Neural cell (in vitro differentiated cells): ENCODE results near the gene MREG. TPM values are rescaled to one million over a fixed set of nuclear protein-coding genes. Genes with fewer than 3 reads are reported as not detected.

Experiments
- H2AFZ ChIP-seq: fragments of 200-600, 300-800 bp; sonication (generic), shearing (Covaris generic); 2 replicates; pipeline ENCODE4 v1.6.0; 2014; ENCODE audit warnings: low read depth, mild to moderate bottlenecking, antibody characterized with exemption, low read length, moderate library complexity
- H3F3A ChIP-seq: fragments of 200-600 bp; shearing (Covaris generic); 2 replicates; pipeline ENCODE4 v1.6.1; 2016; ENCODE audit warnings: mild to moderate bottlenecking, moderate library complexity, mixed read lengths, antibody characterized with exemption, low read length; ENCODE audit not compliant: insufficient read depth, poor library complexity, severe bottlenecking
- H3K27ac ChIP-seq: fragments of 200-600, 300-800 bp; sonication (generic), shearing (Covaris generic); 2 replicates; pipeline ENCODE4 v1.5.1; 2014; ENCODE audit warnings: mild to moderate bottlenecking, low read length, moderate library complexity
- H3K27me3 ChIP-seq: fragments of 300-800, 200-600 bp; sonication (generic), shearing (Covaris generic); 2 replicates; pipeline ENCODE4 v1.6.0; 2014; ENCODE audit warnings: mild to moderate bottlenecking, low read depth, low read length, moderate library complexity; ENCODE audit not compliant: insufficient read depth
- H3K36me3 ChIP-seq: fragments of 300-800, 200-600 bp; sonication (generic), shearing (Covaris generic); 2 replicates; pipeline ENCODE4 v1.5.1; 2014; ENCODE audit warnings: mild to moderate bottlenecking, antibody characterized with exemption, low read length, moderate library complexity; ENCODE audit not compliant: insufficient read depth
- H3K4me2 ChIP-seq: fragments of 300-800, 200-600 bp; sonication (generic), shearing (Covaris generic); 2 replicates; pipeline ENCODE4 v1.6.0; 2014; ENCODE audit warnings: mild to moderate bottlenecking, low read length
- H3K4me3 ChIP-seq: fragments of 300-800, 200-600 bp; sonication (generic), shearing (Covaris generic); 2 replicates; pipeline ENCODE4 v1.5.1; 2014; ENCODE audit warnings: mild to moderate bottlenecking, low read length, moderate library complexity
- H3K79me2 ChIP-seq: fragments of 200-600 bp; shearing (Covaris generic); replicated peaks from 2 replicates; pipeline ENCODE4 v1.6.0; 2014; ENCODE audit warnings: mild to moderate bottlenecking, low read length, moderate library complexity; ENCODE audit not compliant: insufficient read depth
- H3K9ac ChIP-seq: fragments of 300-800, 200-600 bp; sonication (generic), shearing (Covaris generic); 2 replicates; pipeline ENCODE4 v1.6.1; 2016; ENCODE audit warnings: mild to moderate bottlenecking, low read length, mixed read lengths
- H3K9me2 ChIP-seq: fragments of 200-600 bp; shearing (Covaris generic); 2 replicates; pipeline ENCODE4 v1.6.1; 2016; ENCODE audit warnings: mild to moderate bottlenecking, low read length, mixed read lengths; ENCODE audit not compliant: insufficient read depth
- H3K9me3 ChIP-seq: fragments of 200-600, 300-800 bp; sonication (generic), shearing (Covaris generic); 2 replicates; pipeline ENCODE4 v1.6.1; 2016; ENCODE audit warnings: mild to moderate bottlenecking, mixed run types, low read length, moderate library complexity, mixed read lengths
- H4K20me1 ChIP-seq: fragments of 200-600 bp; shearing (Covaris generic); 2 replicates; pipeline ENCODE4 v1.6.1; 2016; ENCODE audit warnings: mild to moderate bottlenecking, mixed run types; ENCODE audit not compliant: insufficient read depth
- CTCF ChIP-seq: fragments of 450-650 bp; IDR thresholded peaks from 2 replicates; pipeline ENCODE4 v1.5.1; 2014; ENCODE audit warnings: antibody characterized with exemption, mild to moderate bottlenecking, moderate library complexity; ENCODE audit not compliant: poor library complexity, severe bottlenecking
- EP300 ChIP-seq: fragments of 450-650 bp; conservative IDR thresholded peaks from 2 replicates; pipeline ENCODE4 v1.6.1; 2014; ENCODE audit warnings: antibody characterized with exemption, mild to moderate bottlenecking, moderate library complexity; ENCODE audit not compliant: poor library complexity, severe bottlenecking
- EZH2 ChIP-seq: fragments of 200-600, 300-800 bp; shearing (Covaris generic), sonication (generic); IDR thresholded peaks from 2 replicates; pipeline ENCODE4 v1.6.1; 2014; ENCODE audit warnings: antibody characterized with exemption, low read length, borderline replicate concordance, mild to moderate bottlenecking; ENCODE audit not compliant: insufficient read depth, poor library complexity, severe bottlenecking
- MXI1 ChIP-seq: fragments of 450-650 bp; conservative IDR thresholded peaks from 2 replicates; pipeline ENCODE4 v1.6.1; 2014; ENCODE audit warnings: antibody characterized with exemption, mild to moderate bottlenecking; ENCODE audit not compliant: poor library complexity, severe bottlenecking
- POLR2AphosphoS5 ChIP-seq: IDR thresholded peaks from 2 replicates; pipeline ENCODE4 v1.6.1; 2012
- RAD21 ChIP-seq: fragments of 450-650 bp; conservative IDR thresholded peaks from 2 replicates; pipeline ENCODE4 v1.6.1; 2014; ENCODE audit warnings: antibody characterized with exemption, mild to moderate bottlenecking, moderate library complexity
- REST ChIP-seq: IDR thresholded peaks from 2 replicates; pipeline ENCODE4 v1.6.1; 2012; ENCODE audit warnings: borderline replicate concordance
- SMC3 ChIP-seq: fragments of 450-650 bp; conservative IDR thresholded peaks from 2 replicates; pipeline ENCODE4 v1.6.1; 2014; ENCODE audit warnings: antibody characterized with exemption, mild to moderate bottlenecking, moderate library complexity; ENCODE audit not compliant: poor library complexity
- TAF1 ChIP-seq: IDR thresholded peaks from 2 replicates; pipeline ENCODE4 v1.6.1; 2012; ENCODE audit warnings: low read depth
- polyA plus RNA-seq: library from polyadenylated mRNA; depleted of rRNA; stranded (reverse); fragments of >200 nt; gene quantifications from 2 replicates; pipeline ENCODE4 v1.2.3, GENCODE V29; 2014

MREG gene
- polyA plus RNA-seq, 1 donor from 2014 or later, result 9.1 TPM

- Histone ChIP-seq H3F3A (no peaks in the 10 kb centered on the region), H3K27me3 (no peaks in the 10 kb centered on the region), H4K20me1 (no peaks in the 10 kb centered on the region), H3K9me2 (no peaks in the 10 kb centered on the region), H3K9ac (no peak overlapping the region), H3K4me2 (no peak overlapping the region), H3K4me3 (no peak overlapping the region), H3K36me3 (no peaks in the 10 kb centered on the region), H3K27ac (no peak overlapping the region), H2AFZ (no peak overlapping the region), H3K79me2 (no peaks in the 10 kb centered on the region), H3K9me3 (no peaks in the 10 kb centered on the region)
- no peak for TF ChIP-seq REST
- TF ChIP-seq CTCF, result no peak
- TF ChIP-seq EZH2, result no peak
- no peak for TF ChIP-seq EP300
- no peak for TF ChIP-seq MXI1
- no peak for TF ChIP-seq TAF1
Observed at GRCh38 chr2:215915441-215915840, 97.9 kb downstream of the MREG start.

GRCh38 chr2:215914777-215915165 lies 98.6 kb downstream of the MREG start:
- no peaks in the 10 kb centered on the region for H4K20me1 ChIP-seq
- no peak overlapping the region for H2AFZ ChIP-seq
- no peaks in the 10 kb centered on the region for H3K79me2 ChIP-seq
- no peak overlapping the region for H3K9ac ChIP-seq
- H3K27me3 ChIP-seq, result no peaks in the 10 kb centered on the region
- H3K9me2 ChIP-seq, result no peaks in the 10 kb centered on the region
- H3K4me2 ChIP-seq, result no peak overlapping the region
- H3K27ac ChIP-seq, result no peak overlapping the region
- no peak for TF ChIP-seq RAD21
- no peak for TF ChIP-seq CTCF
- TF ChIP-seq TAF1, result no peak
- TF ChIP-seq EZH2, result no peak
- TF ChIP-seq EP300, result no peak
- TF ChIP-seq POLR2AphosphoS5, result no peak
- TF ChIP-seq MXI1, result no peak
- no peak for TF ChIP-seq SMC3
- no peak for TF ChIP-seq REST
- H3F3A ChIP-seq, result no peaks in the 10 kb centered on the region
- H3K9me3 ChIP-seq, result no peaks in the 10 kb centered on the region
- H3K4me3 ChIP-seq, result no peak overlapping the region
- H3K36me3 ChIP-seq, result no peaks in the 10 kb centered on the region
